GM12865 (cell line): Measurements from ENCODE around the gene ELN.

Source experiments
- DNase-seq: peaks from one replicate; pipeline ENCODE4 v3.0.0; 2010; ENCODE audit warnings: low read depth
- H3K4me3 ChIP-seq: 2 replicates; pipeline ENCODE4 v1.5.1; 2011; ENCODE audit warnings: mild to moderate bottlenecking, low read depth, low read length, control low read depth
- TF ChIP-seq, protein P1 (sequence below): IDR thresholded peaks from 2 replicates; pipeline ENCODE4 v1.5.1; 2011; ENCODE audit warnings: low read length, control low read depth, low read depth, inconsistent platforms; ENCODE audit not compliant: insufficient read depth; ENCODE audit errors: missing control alignments

Gene ELN

GRCh38 chr7:73992101-73992562, 35.8 kb upstream of the ELN start:
- TF ChIP-seq, protein P1, sequence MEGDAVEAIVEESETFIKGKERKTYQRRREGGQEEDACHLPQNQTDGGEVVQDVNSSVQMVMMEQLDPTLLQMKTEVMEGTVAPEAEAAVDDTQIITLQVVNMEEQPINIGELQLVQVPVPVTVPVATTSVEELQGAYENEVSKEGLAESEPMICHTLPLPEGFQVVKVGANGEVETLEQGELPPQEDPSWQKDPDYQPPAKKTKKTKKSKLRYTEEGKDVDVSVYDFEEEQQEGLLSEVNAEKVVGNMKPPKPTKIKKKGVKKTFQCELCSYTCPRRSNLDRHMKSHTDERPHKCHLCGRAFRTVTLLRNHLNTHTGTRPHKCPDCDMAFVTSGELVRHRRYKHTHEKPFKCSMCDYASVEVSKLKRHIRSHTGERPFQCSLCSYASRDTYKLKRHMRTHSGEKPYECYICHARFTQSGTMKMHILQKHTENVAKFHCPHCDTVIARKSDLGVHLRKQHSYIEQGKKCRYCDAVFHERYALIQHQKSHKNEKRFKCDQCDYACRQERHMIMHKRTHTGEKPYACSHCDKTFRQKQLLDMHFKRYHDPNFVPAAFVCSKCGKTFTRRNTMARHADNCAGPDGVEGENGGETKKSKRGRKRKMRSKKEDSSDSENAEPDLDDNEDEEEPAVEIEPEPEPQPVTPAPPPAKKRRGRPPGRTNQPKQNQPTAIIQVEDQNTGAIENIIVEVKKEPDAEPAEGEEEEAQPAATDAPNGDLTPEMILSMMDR = no peak
- no peak overlapping the region for H3K4me3 ChIP-seq
- no peak for DNase-seq

GRCh38 chr7:73994023-73994422, 34.0 kb upstream of the ELN start:
- H3K4me3 ChIP-seq = no peak overlapping the region
- no peak for DNase-seq
- TF ChIP-seq, protein P1 = no peak

- TF ChIP-seq, protein P1 = no peak
- DNase-seq = no peak
- H3K4me3 ChIP-seq = no peak overlapping the region
These were observed 33.2 kb upstream of the ELN start for GRCh38 chr7:73994761-73995160.

- no peak overlapping the region for H3K4me3 ChIP-seq
- DNase-seq = no peak
- TF ChIP-seq, protein P1 = no peak
These were observed 32.6 kb upstream of the ELN start for GRCh38 chr7:73995330-73995729.

DNA sequence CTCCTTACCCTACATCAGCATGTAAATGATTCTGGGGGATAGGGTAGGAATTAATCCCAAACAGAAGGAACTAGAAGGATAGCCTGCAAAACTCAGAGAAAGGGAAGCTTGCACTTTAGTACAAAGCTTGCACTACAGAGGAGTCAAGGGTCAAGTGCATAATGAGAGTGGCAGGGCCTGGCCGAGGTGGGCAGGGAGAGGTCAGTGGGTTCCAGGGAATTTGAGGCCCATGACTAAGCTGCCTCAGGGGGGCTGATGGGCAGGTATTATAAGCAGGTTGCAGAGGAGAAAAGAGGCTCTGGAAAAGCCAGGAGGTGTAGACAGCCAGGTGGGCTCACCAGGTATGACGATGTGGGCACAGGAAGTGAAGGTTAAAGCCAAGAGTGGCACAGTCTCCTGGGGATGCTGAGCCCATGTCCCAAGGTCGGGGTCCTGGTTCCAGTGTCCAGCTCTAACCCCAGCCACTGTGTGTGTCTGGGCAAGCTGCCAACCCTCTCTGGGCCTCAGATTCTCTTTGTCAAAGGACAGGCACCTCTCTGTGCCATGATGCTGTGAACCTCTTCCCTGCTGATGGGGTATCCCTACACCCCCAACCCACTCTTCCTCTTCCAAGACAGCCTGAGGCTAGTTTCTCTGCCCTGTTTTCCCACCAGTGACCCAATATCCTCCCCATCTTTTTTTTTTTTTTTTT, 32.0 kb upstream of the ELN start:
- no peak overlapping the region for H3K4me3 ChIP-seq
- DNase-seq = no peak
- TF ChIP-seq, protein P1 = no peak

DNA sequence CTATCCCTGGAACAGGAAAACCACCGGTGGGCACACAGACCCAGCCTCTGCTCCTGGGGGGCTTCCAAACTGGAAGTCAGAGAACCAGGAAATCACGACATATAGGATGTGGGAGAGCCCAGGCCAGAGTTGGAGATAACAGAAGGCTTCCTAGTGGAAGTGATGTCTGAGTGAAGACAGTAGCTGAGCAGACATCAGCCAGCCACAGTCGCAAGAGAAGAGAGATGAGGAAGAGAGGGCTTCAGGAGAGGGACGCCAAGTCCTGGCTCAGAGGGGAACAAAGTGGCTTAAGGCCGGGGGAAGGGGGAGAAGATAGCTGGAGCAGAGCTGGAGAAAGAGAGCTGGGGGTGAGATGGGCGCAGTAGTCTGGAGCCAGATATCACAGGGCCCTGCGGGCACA, 30.9 kb upstream of the ELN start:
- no peak overlapping the region for H3K4me3 ChIP-seq
- DNase-seq = no peak
- TF ChIP-seq, protein P1 = no peak

GRCh38 chr7:73999664-74000435, 28.1 kb upstream of the ELN start:
- TF ChIP-seq, protein P1 = no peak
- H3K4me3 ChIP-seq = no peak overlapping the region
- DNase-seq = no peak
